ENCODE data around the gene TMEM214. TPM values are rescaled to one million over a fixed set of nuclear protein-coding genes. Genes with fewer than 3 reads are reported as not detected.

The TMEM214 gene
- total and polyA plus RNA-seq, 2 of the 8 experiments (the other 6 are each of a cell fraction or from before 2014, with no cell fraction given): 49.7 to 71.0 TPM

DNA sequence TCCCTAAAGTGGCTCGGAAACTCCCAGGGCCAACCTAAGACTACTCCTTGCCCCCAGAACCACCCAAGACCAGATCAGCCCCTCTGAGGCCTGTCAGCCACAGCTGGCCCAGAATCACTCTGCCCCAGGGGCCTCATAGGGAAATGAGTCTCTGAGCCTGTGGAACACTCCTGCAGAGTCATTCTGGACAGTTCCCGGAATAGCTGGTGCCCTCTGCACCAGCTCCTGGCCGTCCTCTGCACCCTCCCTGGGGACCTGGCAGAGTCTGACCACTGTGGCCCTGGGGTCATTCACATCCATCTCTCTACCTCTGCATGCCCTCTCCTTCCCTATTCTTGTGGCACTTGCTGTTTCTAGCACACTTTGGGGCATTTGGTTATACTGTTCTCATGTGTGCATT lies 14.6 kb upstream of the TMEM214 start (continued):
- TF ChIP-seq, protein P1, sequence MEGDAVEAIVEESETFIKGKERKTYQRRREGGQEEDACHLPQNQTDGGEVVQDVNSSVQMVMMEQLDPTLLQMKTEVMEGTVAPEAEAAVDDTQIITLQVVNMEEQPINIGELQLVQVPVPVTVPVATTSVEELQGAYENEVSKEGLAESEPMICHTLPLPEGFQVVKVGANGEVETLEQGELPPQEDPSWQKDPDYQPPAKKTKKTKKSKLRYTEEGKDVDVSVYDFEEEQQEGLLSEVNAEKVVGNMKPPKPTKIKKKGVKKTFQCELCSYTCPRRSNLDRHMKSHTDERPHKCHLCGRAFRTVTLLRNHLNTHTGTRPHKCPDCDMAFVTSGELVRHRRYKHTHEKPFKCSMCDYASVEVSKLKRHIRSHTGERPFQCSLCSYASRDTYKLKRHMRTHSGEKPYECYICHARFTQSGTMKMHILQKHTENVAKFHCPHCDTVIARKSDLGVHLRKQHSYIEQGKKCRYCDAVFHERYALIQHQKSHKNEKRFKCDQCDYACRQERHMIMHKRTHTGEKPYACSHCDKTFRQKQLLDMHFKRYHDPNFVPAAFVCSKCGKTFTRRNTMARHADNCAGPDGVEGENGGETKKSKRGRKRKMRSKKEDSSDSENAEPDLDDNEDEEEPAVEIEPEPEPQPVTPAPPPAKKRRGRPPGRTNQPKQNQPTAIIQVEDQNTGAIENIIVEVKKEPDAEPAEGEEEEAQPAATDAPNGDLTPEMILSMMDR (IDR thresholded peaks at IDR 0.05; ENCODE audit: control extremely low read depth in 1 of 3, insufficient read depth in 1 of 3, low read depth in 1 of 3, low read length in 3 of 3): no peak
- no peak for TF ChIP-seq SP4 (IDR thresholded peaks at IDR 0.05; ENCODE audit: low read length)
- TF ChIP-seq JUN (IDR thresholded peaks at IDR 0.05; ENCODE audit: low read depth, low read length): no peak
- TF ChIP-seq CREB1 (IDR thresholded peaks at IDR 0.05): no peak
- no peak for TF ChIP-seq TCF12 (IDR thresholded peaks at IDR 0.05; ENCODE audit: low read depth, low read length)
- TF ChIP-seq RBBP5 (IDR thresholded peaks at IDR 0.05; ENCODE audit: borderline replicate concordance, low read depth, low read length): no peak
- no peak for TF ChIP-seq GABPA (IDR thresholded peaks at IDR 0.05; ENCODE audit: borderline replicate concordance, insufficient read depth, low read length)

Measured in H1 (cell line).